SK-N-SH treated with all-trans-retinoic acid at 6 μM for 48 hours (cell line): ENCODE results near the gene PDGFA.

Experiments
- ISL1 ChIP-seq: fragments of 250-450 bp; sonication (Bioruptor Pico); IDR thresholded peaks from 2 replicates; pipeline ENCODE4 v2.1.2; 2022; ENCODE audit warnings: mild to moderate bottlenecking, moderate library complexity
- PATZ1 ChIP-seq: fragments of 250-450 bp; sonication (Bioruptor Pico); IDR thresholded peaks from 2 replicates; pipeline ENCODE4 v1.8.0; 2020; ENCODE audit warnings: mild to moderate bottlenecking, moderate library complexity, borderline replicate concordance
- PPARA ChIP-seq: fragments of 250-450 bp; sonication (Bioruptor Pico); IDR thresholded peaks from 2 replicates; pipeline ENCODE4 v1.5.0; 2020; ENCODE audit warnings: mild to moderate bottlenecking, borderline replicate concordance
- RARB ChIP-seq: fragments of 250-450 bp; sonication (Bioruptor Pico); IDR thresholded peaks from 2 replicates; pipeline ENCODE4 v1.8.0; 2021; ENCODE audit warnings: mild to moderate bottlenecking, moderate library complexity
- TCF4 ChIP-seq: fragments of 250-450 bp; sonication (Bioruptor Pico); IDR thresholded peaks from 2 replicates; pipeline ENCODE4 v1.8.0; 2021; ENCODE audit warnings: mild to moderate bottlenecking, moderate library complexity, borderline replicate concordance
- ZC3H10 ChIP-seq: fragments of 250-450 bp; sonication (Bioruptor Pico); IDR thresholded peaks from 2 replicates; pipeline ENCODE4 v1.5.1; 2021; ENCODE audit warnings: mild to moderate bottlenecking, moderate library complexity
- ZFP3 ChIP-seq: fragments of 250-450 bp; sonication (Bioruptor Pico); IDR thresholded peaks from 2 replicates; pipeline ENCODE4 v1.5.0; 2020; ENCODE audit warnings: mild to moderate bottlenecking, moderate library complexity
- ZFP30 ChIP-seq: fragments of 450-650 bp; formaldehyde crosslinking; IDR thresholded peaks from 2 replicates; pipeline ENCODE4 v1.5.0; 2022; ENCODE audit warnings: mild to moderate bottlenecking, moderate library complexity
- TF ChIP-seq, protein P1 (sequence below): fragments of 250-450 bp; sonication (Bioruptor Pico); IDR thresholded peaks from 2 replicates; pipeline ENCODE4 v1.8.0; 2021; ENCODE audit warnings: low read depth, mild to moderate bottlenecking, moderate library complexity, borderline replicate concordance
- TF ChIP-seq, protein P2 (sequence below): fragments of 250-450 bp; sonication (Bioruptor Pico); IDR thresholded peaks from 2 replicates; pipeline ENCODE4 v1.5.1; 2020; ENCODE audit warnings: low read depth, mild to moderate bottlenecking, moderate library complexity

DNA sequence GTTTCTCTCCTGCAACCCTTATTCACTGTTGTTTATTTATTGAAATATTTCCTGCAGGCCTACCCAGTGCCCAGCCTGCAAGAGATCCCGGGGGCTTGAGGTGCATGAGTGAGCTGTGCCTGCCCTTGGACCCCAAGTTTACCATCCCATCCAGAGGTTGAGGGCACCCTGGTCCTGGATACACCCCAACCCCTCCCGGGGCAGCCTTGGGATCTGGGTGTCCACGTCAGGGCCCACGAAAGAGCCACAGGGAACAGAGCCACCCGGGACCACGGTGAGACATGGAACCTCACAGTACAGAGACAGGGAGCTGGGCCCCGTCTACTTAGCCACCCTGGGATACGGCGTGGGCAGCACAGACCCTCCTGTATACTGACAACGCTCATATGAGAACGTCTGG lies 28.8 kb upstream of the PDGFA start:
- TF ChIP-seq, protein P1, sequence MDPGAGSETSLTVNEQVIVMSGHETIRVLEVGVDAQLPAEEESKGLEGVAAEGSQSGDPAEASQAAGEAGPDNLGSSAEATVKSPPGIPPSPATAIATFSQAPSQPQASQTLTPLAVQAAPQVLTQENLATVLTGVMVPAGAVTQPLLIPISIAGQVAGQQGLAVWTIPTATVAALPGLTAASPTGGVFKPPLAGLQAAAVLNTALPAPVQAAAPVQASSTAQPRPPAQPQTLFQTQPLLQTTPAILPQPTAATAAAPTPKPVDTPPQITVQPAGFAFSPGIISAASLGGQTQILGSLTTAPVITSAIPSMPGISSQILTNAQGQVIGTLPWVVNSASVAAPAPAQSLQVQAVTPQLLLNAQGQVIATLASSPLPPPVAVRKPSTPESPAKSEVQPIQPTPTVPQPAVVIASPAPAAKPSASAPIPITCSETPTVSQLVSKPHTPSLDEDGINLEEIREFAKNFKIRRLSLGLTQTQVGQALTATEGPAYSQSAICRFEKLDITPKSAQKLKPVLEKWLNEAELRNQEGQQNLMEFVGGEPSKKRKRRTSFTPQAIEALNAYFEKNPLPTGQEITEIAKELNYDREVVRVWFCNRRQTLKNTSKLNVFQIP (CRISPR knock-in tag) = no peak
- TF ChIP-seq PPARA (CRISPR knock-in tag) = no peak
- TF ChIP-seq TCF4 = no peak
- TF ChIP-seq ZC3H10 (CRISPR knock-in tag) = no peak
- no peak for TF ChIP-seq ISL1
- TF ChIP-seq, protein P2, sequence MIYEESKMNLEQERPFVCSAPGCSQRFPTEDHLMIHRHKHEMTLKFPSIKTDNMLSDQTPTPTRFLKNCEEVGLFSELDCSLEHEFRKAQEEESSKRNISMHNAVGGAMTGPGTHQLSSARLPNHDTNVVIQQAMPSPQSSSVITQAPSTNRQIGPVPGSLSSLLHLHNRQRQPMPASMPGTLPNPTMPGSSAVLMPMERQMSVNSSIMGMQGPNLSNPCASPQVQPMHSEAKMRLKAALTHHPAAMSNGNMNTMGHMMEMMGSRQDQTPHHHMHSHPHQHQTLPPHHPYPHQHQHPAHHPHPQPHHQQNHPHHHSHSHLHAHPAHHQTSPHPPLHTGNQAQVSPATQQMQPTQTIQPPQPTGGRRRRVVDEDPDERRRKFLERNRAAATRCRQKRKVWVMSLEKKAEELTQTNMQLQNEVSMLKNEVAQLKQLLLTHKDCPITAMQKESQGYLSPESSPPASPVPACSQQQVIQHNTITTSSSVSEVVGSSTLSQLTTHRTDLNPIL = no peak
- TF ChIP-seq ZFP3 (CRISPR knock-in tag) = no peak
- no peak for TF ChIP-seq PATZ1 (CRISPR knock-in tag)
- TF ChIP-seq ZFP30 (CRISPR knock-in tag) = no peak
- no peak for TF ChIP-seq RARB
